HUES64 (cell line): ENCODE measurements around the gene DHRSX.
"Not testable (repeated sequence)": the region's sequence is repeated elsewhere in the genome, so short reads cannot be mapped to it uniquely, and the experiment has no call there.

Experiments
- H3K27ac ChIP-seq: 2 replicates; pipeline ENCODE4 v1.7.0; 2013; ENCODE audit warnings: low read depth, low read length, inconsistent platforms
- H3K27me3 ChIP-seq: 2 replicates; pipeline ENCODE4 v1.6.1; 2013; ENCODE audit warnings: mild to moderate bottlenecking, low read length; ENCODE audit not compliant: insufficient read depth
- H3K36me3 ChIP-seq: 2 replicates; pipeline ENCODE4 v1.6.1; 2013; ENCODE audit warnings: mild to moderate bottlenecking, low read length; ENCODE audit not compliant: insufficient read depth
- H3K4me1 ChIP-seq: 2 replicates; pipeline ENCODE4 v1.6.1; 2013; ENCODE audit warnings: mild to moderate bottlenecking, low read length, moderate library complexity; ENCODE audit not compliant: insufficient read depth
- H3K4me3 ChIP-seq: 2 replicates; pipeline ENCODE4 v1.5.1; 2013; ENCODE audit warnings: mild to moderate bottlenecking, low read length, moderate library complexity
- H3K9ac ChIP-seq: 2 replicates; pipeline ENCODE4 v1.6.1; 2013; ENCODE audit warnings: mild to moderate bottlenecking, low read depth, low read length
- H3K9me3 ChIP-seq: 2 replicates; pipeline ENCODE4 v1.6.1; 2013; ENCODE audit warnings: low read depth, low read length; ENCODE audit not compliant: insufficient read depth
- WGBS: fragments of 150-250, 120-280 bp; methylation state at CpG from one replicate; pipeline ENCODE4 v1.1.7; 2013; ENCODE audit warnings: missing lambda C conversion rate; 5-methylcytosine and 5-hydroxymethylcytosine counted together

Gene DHRSX

DNA sequence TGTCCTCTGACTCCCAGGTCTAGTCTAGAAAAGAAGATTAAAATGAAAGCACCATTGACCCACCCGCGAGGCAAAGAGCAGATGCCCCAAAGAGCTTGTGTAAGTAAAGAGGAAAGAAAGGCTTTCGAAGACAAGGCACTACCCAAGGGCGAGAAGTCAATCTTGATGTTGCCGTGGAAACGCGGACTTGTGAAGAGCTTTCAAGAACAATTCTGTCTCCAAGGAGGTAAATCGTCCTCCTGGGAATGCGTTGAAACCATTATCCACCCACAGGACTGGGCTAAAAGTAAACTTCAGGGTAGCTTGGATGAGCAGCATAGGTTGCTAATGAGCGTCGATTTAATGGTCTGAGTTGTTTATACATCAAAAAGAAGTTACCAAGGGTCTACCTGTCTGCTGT lies 189.3 kb downstream of the DHRSX start:
- no peaks in the 10 kb centered on the region for H3K27me3 ChIP-seq
- H3K9ac ChIP-seq = no peak overlapping the region
- no peaks in the 10 kb centered on the region for H3K9me3 ChIP-seq
- H3K27ac ChIP-seq = peak overlapping the region; percentile 6; the same call in 1 of the 2 replicates
- WGBS = 49% methylated on average over 11 of the region's 11 CpGs
- H3K36me3 ChIP-seq = no peaks in the 10 kb centered on the region
- no peak overlapping the region for H3K4me3 ChIP-seq
- H3K4me1 ChIP-seq = peaks cover 7% of the 10 kb centered on the region; the same call in 1 of the 2 replicates

- Histone ChIP-seq H3K4me3 (no peak overlapping the region), H3K9ac (no peak overlapping the region), H3K27ac (no peak overlapping the region), H3K36me3 (no peaks in the 10 kb centered on the region), H3K9me3 (no peaks in the 10 kb centered on the region), H3K27me3 (no peaks in the 10 kb centered on the region), H3K4me1 (no peaks in the 10 kb centered on the region)
- WGBS = 100% methylated on average over 5 of the region's 6 CpGs
Measured at GRCh38 chrX:2301901-2302300, 198.9 kb downstream of the DHRSX start.

DNA sequence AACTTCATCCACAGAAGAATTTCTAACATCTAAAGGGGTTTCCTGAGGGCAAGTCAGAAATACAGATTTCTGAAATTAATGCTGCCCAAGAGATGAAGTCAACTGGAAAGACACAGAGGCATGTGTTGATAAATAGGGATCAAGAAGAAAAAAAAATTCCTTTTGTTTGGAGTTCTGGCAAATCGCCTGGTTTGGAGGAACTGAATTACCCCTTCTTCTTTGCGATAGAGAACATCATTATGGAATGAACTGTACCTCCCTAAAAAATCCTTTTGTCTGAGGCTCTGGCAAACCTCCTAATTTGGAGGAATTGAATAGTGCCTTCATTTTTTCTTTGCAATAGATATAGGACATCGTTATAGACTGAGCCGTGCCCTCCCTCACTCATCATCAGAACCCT lies 200.9 kb downstream of the DHRSX start:
- 81% methylated on average over 4 of the region's 4 CpGs for WGBS
- H3K27me3 ChIP-seq = no peaks in the 10 kb centered on the region
- no peaks in the 10 kb centered on the region for H3K4me1 ChIP-seq
- H3K27ac ChIP-seq = no peak overlapping the region
- H3K36me3 ChIP-seq = no peaks in the 10 kb centered on the region
- H3K4me3 ChIP-seq = no peak overlapping the region
- H3K9ac ChIP-seq = no peak overlapping the region
- no peaks in the 10 kb centered on the region for H3K9me3 ChIP-seq

GRCh38 chrX:2286731-2287130 lies 214.0 kb downstream of the DHRSX start:
- no peak overlapping the region for H3K9ac ChIP-seq
- no peaks in the 10 kb centered on the region for H3K4me1 ChIP-seq
- H3K27me3 ChIP-seq = no peaks in the 10 kb centered on the region
- no peak overlapping the region for H3K4me3 ChIP-seq
- no peak overlapping the region for H3K27ac ChIP-seq
- H3K36me3 ChIP-seq = peaks cover 31% of the 10 kb centered on the region
- WGBS = 91% methylated on average over 2 of the region's 2 CpGs
- peaks cover 16% of the 10 kb centered on the region for H3K9me3 ChIP-seq

- WGBS = 91% methylated on average over 4 of the region's 4 CpGs
- no peaks in the 10 kb centered on the region for H3K4me1 ChIP-seq
- H3K9ac ChIP-seq = no peak overlapping the region
- no peak overlapping the region for H3K4me3 ChIP-seq
- H3K9me3 ChIP-seq = peaks cover 16% of the 10 kb centered on the region
- peaks cover 19% of the 10 kb centered on the region for H3K36me3 ChIP-seq
- no peaks in the 10 kb centered on the region for H3K27me3 ChIP-seq
- no peak overlapping the region for H3K27ac ChIP-seq
Measured at GRCh38 chrX:2284601-2285000, 216.2 kb downstream of the DHRSX start.

GRCh38 chrX:2284133-2284532 lies 216.6 kb downstream of the DHRSX start:
- H3K9me3 ChIP-seq = peaks cover 16% of the 10 kb centered on the region
- no peaks in the 10 kb centered on the region for H3K27me3 ChIP-seq
- H3K36me3 ChIP-seq = peaks cover 15% of the 10 kb centered on the region
- WGBS = 99% methylated on average over 3 of the region's 3 CpGs
- no peak overlapping the region for H3K27ac ChIP-seq
- no peak overlapping the region for H3K4me3 ChIP-seq
- H3K4me1 ChIP-seq = no peaks in the 10 kb centered on the region
- no peak overlapping the region for H3K9ac ChIP-seq

GRCh38 chrX:2283111-2283859 lies 217.5 kb downstream of the DHRSX start:
- Histone ChIP-seq H3K9ac (no peak overlapping the region), H3K4me3 (no peak overlapping the region), H3K27me3 (no peaks in the 10 kb centered on the region), H3K9me3 (peaks cover 16% of the 10 kb centered on the region), H3K4me1 (no peaks in the 10 kb centered on the region), H3K36me3 (peaks cover 15% of the 10 kb centered on the region), H3K27ac (no peak overlapping the region)
- WGBS = 93% methylated on average over 21 of the region's 21 CpGs

GRCh38 chrX:2282490-2283090 lies 218.2 kb downstream of the DHRSX start:
- peaks cover 15% of the 10 kb centered on the region for H3K36me3 ChIP-seq
- no peaks in the 10 kb centered on the region for H3K4me1 ChIP-seq
- H3K9me3 ChIP-seq = peaks cover 16% of the 10 kb centered on the region
- H3K27me3 ChIP-seq = no peaks in the 10 kb centered on the region
- no peak overlapping the region for H3K9ac ChIP-seq
- no peak overlapping the region for H3K4me3 ChIP-seq
- no peak overlapping the region for H3K27ac ChIP-seq
- 73% methylated on average over 5 of the region's 5 CpGs for WGBS

GRCh38 chrX:2272337-2272736 lies 228.4 kb downstream of the DHRSX start:
- Histone ChIP-seq H3K4me1 (peaks cover 10% of the 10 kb centered on the region), H3K36me3 (no peaks in the 10 kb centered on the region), H3K27ac (peak overlapping the region; percentile 27; the same call in 1 of the 2 replicates), H3K9me3 (no peaks in the 10 kb centered on the region), H3K9ac (no peak overlapping the region), H3K4me3 (no peak overlapping the region), H3K27me3 (no peaks in the 10 kb centered on the region)
- WGBS = 25% methylated on average over 5 of the region's 5 CpGs

GRCh38 chrX:2271595-2271994 lies 229.2 kb downstream of the DHRSX start:
- not testable (repeated sequence) for H3K4me3 ChIP-seq, H3K9ac ChIP-seq, H3K9me3 ChIP-seq, H3K27ac ChIP-seq, H3K36me3 ChIP-seq, H3K27me3 ChIP-seq
- 94% methylated on average over 10 of the region's 10 CpGs for WGBS
- H3K4me1 ChIP-seq = peaks cover 10% of the 10 kb centered on the region

- not testable (repeated sequence) for H3K27me3 ChIP-seq, H3K9me3 ChIP-seq, H3K36me3 ChIP-seq, H3K27ac ChIP-seq, H3K4me3 ChIP-seq, H3K9ac ChIP-seq
- WGBS = 95% methylated on average over 4 of the region's 4 CpGs
- peaks cover 10% of the 10 kb centered on the region for H3K4me1 ChIP-seq
Measured at GRCh38 chrX:2270783-2271182, 230.0 kb downstream of the DHRSX start.
